ENCODE measurements around the gene RAB42.

GRCh38 chr1:28579401-28579800 lies 12.7 kb upstream of the RAB42 start:
- no peak for TF ChIP-seq POLR2A (IDR thresholded peaks at IDR 0.05; ENCODE audit: low read depth, low read length)
- no peak for TF ChIP-seq SIN3A (IDR thresholded peaks at IDR 0.05; ENCODE audit: low read depth, low read length)
- no peak for TF ChIP-seq TAF1 (IDR thresholded peaks at IDR 0.05; ENCODE audit: borderline replicate concordance, low read depth, low read length)
- TF ChIP-seq EZH2 (IDR thresholded peaks at IDR 0.05; ENCODE audit: borderline replicate concordance, control insufficient read depth, low read depth, low read length): no peak
- TF ChIP-seq NFYB (IDR thresholded peaks at IDR 0.05; ENCODE audit: insufficient read depth, low read depth, low read length): no peak
- no peak for TF ChIP-seq NR2C2 (IDR thresholded peaks at IDR 0.05; ENCODE audit: borderline replicate concordance, control insufficient read depth, insufficient read length, low read depth)
- TF ChIP-seq SMARCA5 (IDR thresholded peaks at IDR 0.05): no peak
- no peak for TF ChIP-seq CTCF (IDR thresholded peaks at IDR 0.05 in 2 of 3, conservative IDR thresholded peaks at IDR 0.05 in 1 of 3; ENCODE audit: control insufficient read depth in 2 of 3, extremely low read depth in 1 of 3, insufficient read depth in 1 of 3, low read depth in 3 of 3, low read length in 3 of 3)
- TF ChIP-seq FOXK2 (IDR thresholded peaks at IDR 0.05): no peak

Measured in GM12878 (cell line).